Measurements from ENCODE around the gene PBXIP1.

GRCh38 chr1:154969860-154970452, 14.1 kb upstream of the PBXIP1 start:
- TF ChIP-seq CTCF (conservative IDR thresholded peaks at IDR 0.05) (no peak), ZFX (IDR thresholded peaks at IDR 0.05) (no peak)
